Posterior vena cava (tissue), 2 donors: ENCODE results near the gene CDH23. TPM values are rescaled to one million over a fixed set of nuclear protein-coding genes. Genes with fewer than 3 reads are reported as not detected.
A peak's percentile ranks its signal among the peaks of the same experiment; 100 is the strongest.

Experiments used
- DNase-seq: peaks from one replicate; pipeline ENCODE4 v3.0.0-alpha.2; 2020; ENCODE audit warnings: low spot score
- intact Hi-C, 2 donors: fragments of 100-400 bp; cut with DNase I; formaldehyde crosslinking; loops; one replicate each; pipeline versions ENCODE4 v1.14.1 to v1.14.2; 2022 to 2023
- total RNA-seq, 2 donors: library from RNA; stranded (reverse); fragmentation: NEBNext Ultra II Directional; extraction: Animal tissue kit (Norgen Biotek cat#: 25700); gene quantifications; one replicate each; pipeline ENCODE4 v1.2.1, GENCODE V29; 2021
- donor health status: DM: yes; HTN: yes; CAD: no.
- donor health status: DM: yes; HTN: yes; CAD: no.

Gene CDH23
- total RNA-seq, 2 donors from 2014 or later, result 24.5 to 43.0 TPM

- intact Hi-C loops, result no loop called here
- DNase-seq, result no peak
Measured at GRCh38 chr10:71630168-71630567, 233.4 kb downstream of the CDH23 start.

- no peak for DNase-seq
- intact Hi-C loops, result no loop called here
Measured at GRCh38 chr10:71631007-71631861, 234.5 kb downstream of the CDH23 start.

GRCh38 chr10:71632200-71632820 lies 235.6 kb downstream of the CDH23 start:
- no peak for DNase-seq
- intact Hi-C loops, result no loop called here

GRCh38 chr10:71632896-71633600 lies 236.3 kb downstream of the CDH23 start:
- DNase-seq, result no peak
- intact Hi-C loops, result no loop called here

- DNase-seq, result no peak
- intact Hi-C loops, result no loop called here
Measured at GRCh38 chr10:71633920-71634319, 237.2 kb downstream of the CDH23 start.

- intact Hi-C loops, result no loop called here
- DNase-seq, result no peak
Measured at GRCh38 chr10:71634531-71635164, 237.9 kb downstream of the CDH23 start.

GRCh38 chr10:71635251-71635866 lies 238.6 kb downstream of the CDH23 start:
- no peak for DNase-seq
- intact Hi-C loops, result no loop called here

- intact Hi-C loops, result no loop called here
- no peak for DNase-seq
Measured at GRCh38 chr10:71635867-71636266, 239.1 kb downstream of the CDH23 start.

GRCh38 chr10:71636588-71636987 lies 239.9 kb downstream of the CDH23 start:
- intact Hi-C loops, result no loop called here
- DNase-seq, result no peak

GRCh38 chr10:71637305-71637704 lies 240.6 kb downstream of the CDH23 start:
- no peak for DNase-seq
- intact Hi-C loops, result no loop called here

- intact Hi-C loops, result no loop called here
- peak; percentile 86 for DNase-seq
Measured at GRCh38 chr10:71638064-71638821, 241.5 kb downstream of the CDH23 start.

GRCh38 chr10:71638822-71639719 lies 242.4 kb downstream of the CDH23 start:
- DNase-seq, result no peak
- intact Hi-C loops, result no loop called here

- no peak for DNase-seq
- intact Hi-C loops, result loop anchor here in 1 of 2 donors (10.0 kb wide), 1 partner anchor 1734 kb away; no protein-coding TSS in a partner anchor
Measured at GRCh38 chr10:71640607-71641006, 243.9 kb downstream of the CDH23 start.

GRCh38 chr10:71641449-71641848 lies 244.7 kb downstream of the CDH23 start:
- DNase-seq, result no peak
- intact Hi-C loops, result loop anchor here in 1 of 2 donors (10.0 kb wide), 1 partner anchor 1733 kb away; no protein-coding TSS in a partner anchor

GRCh38 chr10:71641986-71642385 lies 245.3 kb downstream of the CDH23 start:
- intact Hi-C loops, result loop anchor here in 1 of 2 donors (10.0 kb wide), 1 partner anchor 1733 kb away; no protein-coding TSS in a partner anchor
- DNase-seq, result no peak

GRCh38 chr10:71643904-71644303 lies 247.2 kb downstream of the CDH23 start:
- intact Hi-C loops, result loop anchor here in 1 of 2 donors (10.0 kb wide), 1 partner anchor 1731 kb away; no protein-coding TSS in a partner anchor
- no peak for DNase-seq
